GM19468 (cell line): Measurements from ENCODE around the gene SLIRP.
"Not testable (repeated sequence)": the region's sequence is repeated elsewhere in the genome, so short reads cannot be mapped to it uniquely, and the experiment has no call there.

Experiments used
- ATAC-seq: cut with Tn5 transposase; IDR thresholded peaks from one replicate; pipeline ENCODE4 v1.9.1; 2021; ENCODE audit warnings: mild to moderate bottlenecking, moderate library complexity, moderate number of reproducible peaks; ENCODE audit not compliant: unreplicated experiment; ENCODE audit errors: extremely low read depth

The SLIRP gene

GRCh38 chr14:77738559-77739250 is 30.8 kb downstream of the SLIRP start:
- no peak for ATAC-seq

DNA sequence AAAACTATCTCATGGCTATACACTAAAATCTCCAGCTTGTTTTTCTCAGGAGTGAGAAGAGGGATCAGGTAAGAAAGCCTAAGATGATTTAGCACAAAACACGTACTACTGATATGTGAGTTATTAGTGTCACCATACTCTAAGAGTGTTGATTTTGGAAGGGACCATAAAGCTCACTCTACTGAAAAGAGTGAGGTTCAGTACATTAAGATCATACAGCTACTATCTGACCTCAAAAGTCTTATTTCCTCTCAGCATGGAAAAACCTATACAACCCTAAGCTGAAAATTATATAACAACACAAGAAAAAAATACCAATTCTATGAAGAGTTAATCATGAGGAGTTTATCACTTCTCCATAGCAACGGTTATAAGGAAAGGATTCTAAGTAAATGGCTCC is 33.5 kb downstream of the SLIRP start:
- no peak for ATAC-seq

- no peak for ATAC-seq
Measured at GRCh38 chr14:77746064-77746702, 38.3 kb downstream of the SLIRP start.

DNA sequence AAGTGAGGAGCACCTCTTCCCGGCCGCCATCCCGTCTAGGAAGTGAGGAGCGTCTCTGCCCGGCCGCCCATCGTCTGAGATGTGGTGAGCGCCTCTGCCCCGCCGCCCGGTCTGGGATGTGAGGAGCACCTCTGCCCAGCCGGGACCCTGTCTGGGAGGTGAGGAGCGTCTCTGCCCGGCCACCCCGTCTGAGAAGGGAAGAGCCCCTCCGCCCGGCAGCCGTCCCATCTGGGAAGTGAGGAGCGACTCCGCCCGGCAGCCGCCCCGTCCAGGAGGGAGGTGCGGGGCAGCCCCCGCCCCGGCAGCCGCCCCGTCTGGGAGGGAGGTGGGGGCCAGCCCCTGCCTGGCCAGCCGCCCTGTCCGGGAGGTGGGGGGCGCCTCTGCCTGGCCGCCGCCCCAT is 39.5 kb downstream of the SLIRP start:
- ATAC-seq, result not testable (repeated sequence)

- no peak for ATAC-seq
Measured at GRCh38 chr14:77752266-77752665, 44.4 kb downstream of the SLIRP start.

DNA sequence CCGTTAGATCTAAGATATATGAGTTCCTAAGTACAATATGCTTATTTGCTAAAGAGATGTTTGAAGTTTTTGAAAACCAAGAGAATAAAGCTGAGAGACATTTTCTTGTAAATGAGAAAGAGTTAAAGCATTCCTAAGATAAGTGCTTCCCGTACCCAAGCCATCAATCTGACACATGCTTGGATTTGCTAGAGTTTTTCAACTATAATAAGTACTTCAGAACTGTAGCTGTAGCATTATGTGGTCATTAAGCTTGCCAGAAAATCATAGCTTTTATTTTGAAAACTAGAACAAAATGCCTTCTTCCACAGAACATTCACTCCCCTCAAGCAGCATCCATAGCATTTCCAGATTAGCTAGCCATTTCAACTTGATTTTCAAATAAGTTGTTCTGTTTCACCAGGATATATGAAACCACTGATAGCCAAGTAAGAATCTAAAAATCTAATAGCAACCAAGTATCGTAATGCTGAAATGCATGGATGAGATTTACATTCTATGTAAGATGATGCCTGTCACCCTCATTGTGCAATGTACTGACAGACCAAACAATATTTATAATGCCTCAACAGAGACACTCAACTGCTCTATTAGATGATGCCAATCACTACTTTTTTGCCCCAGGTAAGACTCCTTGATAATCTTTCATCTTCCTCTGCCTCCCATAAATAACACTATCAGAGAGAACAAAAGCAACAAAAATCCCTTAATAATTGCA is 45.1 kb downstream of the SLIRP start:
- no peak for ATAC-seq

DNA sequence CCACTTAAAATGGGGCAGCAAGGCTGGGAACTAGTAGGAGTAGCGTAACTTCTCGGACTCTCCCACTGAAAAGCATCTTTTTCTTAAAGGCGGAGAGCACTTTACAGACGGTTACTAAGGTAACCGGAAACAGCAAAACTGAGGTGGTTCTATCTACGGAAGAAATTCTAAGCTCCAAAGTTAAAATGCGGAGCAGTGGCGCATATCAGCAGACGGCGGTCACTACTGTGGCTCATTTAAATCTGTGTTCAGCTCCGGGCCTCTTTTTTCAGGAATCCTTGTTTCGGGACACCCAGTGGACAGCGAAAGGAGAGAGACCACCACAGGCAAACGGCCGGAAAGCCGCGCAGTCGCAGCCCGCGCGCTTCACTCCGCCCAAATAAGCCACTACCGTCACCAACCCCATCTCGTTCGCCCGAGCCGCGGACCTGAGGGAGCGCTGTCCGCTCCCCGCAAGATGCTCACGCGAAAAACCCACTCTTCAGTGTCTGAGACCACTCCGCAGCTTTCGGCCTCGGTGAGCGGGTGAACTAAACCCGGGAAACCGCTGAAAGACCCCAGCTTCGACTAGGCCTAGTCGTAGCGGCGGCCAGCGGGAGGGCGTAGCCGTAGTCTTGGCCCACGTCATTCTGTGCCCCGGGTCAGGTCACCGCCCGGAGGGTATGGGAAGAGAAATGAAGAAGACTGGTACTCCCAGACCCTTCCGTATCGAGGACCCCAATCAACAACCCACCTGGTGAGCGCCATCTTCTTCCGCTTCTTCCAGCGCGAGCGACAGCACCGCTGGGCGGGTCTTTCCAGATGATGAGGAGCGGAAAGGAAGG is 52.7 kb downstream of the SLIRP start, which contains the start of gene SNW1:
TSS of gene SNW1 (minus strand) at position 776 of the 824 bp plus-strand sequence. CDS start at position 747, 29 bp downstream.
- peak; percentile 96 for ATAC-seq

DNA sequence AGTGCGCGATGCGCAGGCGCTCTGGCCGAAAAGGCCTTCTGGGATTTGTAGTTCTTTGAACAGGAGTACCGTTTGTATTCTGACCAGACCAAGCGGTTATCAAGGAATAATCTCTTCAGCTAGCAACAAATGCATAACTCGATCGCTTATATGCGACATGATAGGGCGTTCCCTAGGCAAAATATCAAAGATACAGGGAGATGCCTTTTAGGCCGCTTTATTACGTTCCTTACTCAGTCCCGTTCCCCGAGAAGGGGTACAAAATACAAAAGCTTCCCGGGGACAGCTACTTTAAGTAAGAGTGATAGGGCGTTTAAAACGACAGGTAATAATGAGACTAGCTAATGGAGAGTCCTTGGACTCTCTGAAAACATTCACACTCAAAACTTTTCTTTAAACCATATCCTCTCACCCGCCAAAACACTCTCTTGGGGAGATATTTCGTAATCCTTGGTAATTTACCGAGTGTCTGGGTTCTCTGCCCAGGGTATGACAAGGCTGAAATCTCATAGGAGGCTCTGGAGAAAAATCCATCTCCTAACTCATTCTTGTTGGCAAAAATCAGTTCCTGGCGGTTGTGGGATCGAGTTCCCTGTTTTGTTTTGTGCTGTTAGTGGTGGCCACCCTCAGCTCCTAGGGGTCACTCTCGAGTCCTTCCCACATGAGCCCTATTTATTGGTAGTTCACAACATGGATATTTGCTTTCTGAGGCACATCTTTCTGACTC is 53.5 kb downstream of the SLIRP start:
- no peak for ATAC-seq

- no peak for ATAC-seq
Measured at GRCh38 chr14:77763316-77763715, 55.4 kb downstream of the SLIRP start.

GRCh38 chr14:77763978-77764377 is 56.1 kb downstream of the SLIRP start:
- ATAC-seq, result no peak
